IMR-90 (cell line): ENCODE measurements around the gene LIMCH1. TPM values are rescaled to one million over a fixed set of nuclear protein-coding genes. Genes with fewer than 3 reads are reported as not detected.

Source experiments
- ATAC-seq: fragments of 200-7000 bp; cut with Tn5 transposase; 2 replicates; pipeline ENCODE4 v1.9.1; 2020; ENCODE audit warnings: low read depth, mild to moderate bottlenecking, moderate library complexity
- BruUV-seq: library from RNA; stranded (reverse); fragments of 400-500 nt; replicated peaks from 2 replicates; lab custom pipeline; 2021; lab: Mats Ljungman, UMichigan
- CTCF ChIA-PET: fragments of 300-600 bp; formaldehyde crosslinking; extraction: SDS; loops from one replicate; lab custom pipeline; 2021; ENCODE audit warnings: antibody characterized with exemption; lab: Yijun Ruan, JAX
- POLR2A ChIA-PET: fragments of 300-600 bp; sonication (Branson Sonifier 250); formaldehyde crosslinking; loops from one replicate; lab custom pipeline; 2022; ENCODE audit warnings: antibody characterized with exemption; ENCODE audit not compliant: unreplicated experiment; lab: Charles Lee
- DNase-seq: peaks from one replicate; pipeline ENCODE4 v3.0.0; 2013
- H2AFZ ChIP-seq: replicated peaks from 2 replicates; pipeline ENCODE3; 2013; ENCODE audit warnings: low read length, mild to moderate bottlenecking; ENCODE audit not compliant: poor library complexity
- H2AK5ac ChIP-seq: 2 replicates; pipeline ENCODE4 v1.6.1; 2013; ENCODE audit warnings: low read depth, low read length, inconsistent platforms
- H2AK9ac ChIP-seq: replicated peaks from 2 replicates; pipeline ENCODE3; 2013; ENCODE audit warnings: mild to moderate bottlenecking, low read depth, low read length, moderate library complexity; ENCODE audit not compliant: poor library complexity
- H2BK120ac ChIP-seq: 2 replicates; pipeline ENCODE4 v1.6.1; 2013; ENCODE audit warnings: low read depth, low read length, inconsistent platforms
- H2BK15ac ChIP-seq: 3 replicates; pipeline ENCODE4 v1.6.1; 2013; ENCODE audit warnings: low read depth, low read length, inconsistent platforms
- H2BK20ac ChIP-seq: 2 replicates; pipeline ENCODE4 v1.6.1; 2013; ENCODE audit warnings: low read depth, mild to moderate bottlenecking, inconsistent platforms, low read length, moderate library complexity
- H2BK5ac ChIP-seq: 2 replicates; pipeline ENCODE4 v1.6.1; 2013; ENCODE audit warnings: mild to moderate bottlenecking, low read depth, low read length, inconsistent platforms; ENCODE audit not compliant: poor library complexity, severe bottlenecking
- H3K14ac ChIP-seq: replicated peaks from 2 replicates; pipeline ENCODE4 v1.6.1; 2013; ENCODE audit warnings: low read depth, low read length, inconsistent platforms
- H3K18ac ChIP-seq: 2 replicates; pipeline ENCODE4 v1.6.1; 2013; ENCODE audit warnings: low read depth, low read length, control low read depth
- H3K23ac ChIP-seq: 2 replicates; pipeline ENCODE4 v1.6.1; 2013; ENCODE audit warnings: low read depth, low read length, inconsistent platforms
- H3K27ac ChIP-seq: 2 replicates; pipeline ENCODE4 v1.5.1; 2013; ENCODE audit warnings: mild to moderate bottlenecking, control low read depth, low read length; ENCODE audit not compliant: insufficient read depth
- H3K27me3 ChIP-seq: 2 replicates; pipeline ENCODE4 v1.6.1; 2013; ENCODE audit warnings: low read length; ENCODE audit not compliant: control insufficient read depth, insufficient read depth
- H3K36me3 ChIP-seq: 2 replicates; pipeline ENCODE4 v1.6.1; 2013; ENCODE audit warnings: low read length, mixed read lengths; ENCODE audit not compliant: control insufficient read depth, insufficient read depth
- H3K4ac ChIP-seq: 2 replicates; pipeline ENCODE4 v1.6.1; 2013; ENCODE audit warnings: low read depth, low read length, inconsistent platforms
- H3K4me1 ChIP-seq: 2 replicates; pipeline ENCODE4 v1.6.1; 2013; ENCODE audit warnings: low read length, mixed read lengths; ENCODE audit not compliant: control insufficient read depth, insufficient read depth
- H3K4me2 ChIP-seq: 2 replicates; pipeline ENCODE4 v1.6.1; 2013; ENCODE audit warnings: low read depth, mild to moderate bottlenecking, control low read depth, low read length, moderate library complexity
- H3K4me3 ChIP-seq: 2 replicates; pipeline ENCODE4 v1.5.1; 2013; ENCODE audit warnings: low read depth, mild to moderate bottlenecking, control low read depth, low read length, moderate library complexity; ENCODE audit not compliant: insufficient read depth
- H3K56ac ChIP-seq: 2 replicates; pipeline ENCODE4 v1.6.1; 2013; ENCODE audit warnings: low read length, inconsistent platforms; ENCODE audit not compliant: insufficient read depth; ENCODE audit errors: extremely low read depth
- H3K79me1 ChIP-seq, 2 experiments: 2 replicates each; pipeline ENCODE4 v1.6.1; 2013; ENCODE audit warnings: low read length in 2 of 2, inconsistent platforms in 1 of 2, low read depth in 1 of 2
- H3K9ac ChIP-seq: 2 replicates; pipeline ENCODE4 v1.6.1; 2013; ENCODE audit warnings: low read depth, low read length, control low read depth
- H3K9me1 ChIP-seq: 2 replicates; pipeline ENCODE4 v1.6.1; 2013; ENCODE audit warnings: low read length, inconsistent platforms; ENCODE audit not compliant: insufficient read depth
- H3K9me3 ChIP-seq: 2 replicates; pipeline ENCODE4 v1.6.1; 2013; ENCODE audit warnings: low read length; ENCODE audit not compliant: control insufficient read depth, insufficient read depth
- H4K20me1 ChIP-seq: 2 replicates; pipeline ENCODE4 v1.6.1; 2013; ENCODE audit warnings: low read length, inconsistent platforms; ENCODE audit not compliant: insufficient read depth
- H4K5ac ChIP-seq: 2 replicates; pipeline ENCODE4 v1.6.1; 2013; ENCODE audit warnings: mild to moderate bottlenecking, low read depth, low read length, control low read depth
- H4K8ac ChIP-seq, 2 experiments: 2 replicates each; pipeline ENCODE4 v1.6.1; 2013; ENCODE audit warnings: low read depth in 2 of 2, low read length in 2 of 2, control low read depth in 1 of 2, inconsistent platforms in 1 of 2
- H4K91ac ChIP-seq: 2 replicates; pipeline ENCODE4 v1.6.1; 2013; ENCODE audit warnings: low read depth, low read length, inconsistent platforms; ENCODE audit not compliant: insufficient read depth
- CHD1 ChIP-seq: IDR thresholded peaks from 2 replicates; pipeline ENCODE4 v1.6.1; 2012; ENCODE audit warnings: low read depth, low read length, improper control_type of control experiment
- CTCF ChIP-seq: conservative IDR thresholded peaks from 2 replicates; pipeline ENCODE4 v1.5.1; 2012; ENCODE audit warnings: mild to moderate bottlenecking, low read depth, low read length, improper control_type of control experiment
- MAFK ChIP-seq: IDR thresholded peaks from 2 replicates; pipeline ENCODE4 v1.6.1; 2012; ENCODE audit warnings: low read depth, low read length, improper control_type of control experiment
- MAZ ChIP-seq: IDR thresholded peaks from 2 replicates; pipeline ENCODE4 v1.6.1; 2012; ENCODE audit warnings: low read depth, mild to moderate bottlenecking, low read length, improper control_type of control experiment, moderate library complexity, borderline replicate concordance
- MXI1 ChIP-seq: IDR thresholded peaks from 2 replicates; pipeline ENCODE4 v1.6.1; 2012; ENCODE audit warnings: low read depth, mild to moderate bottlenecking, low read length, moderate library complexity, borderline replicate concordance
- NFE2L2 ChIP-seq: fragments of 150-350 bp; IDR thresholded peaks from 2 replicates; pipeline ENCODE4 v1.6.1; 2016; ENCODE audit warnings: low read depth, mild to moderate bottlenecking, low read length
- RAD21 ChIP-seq: IDR thresholded peaks from 2 replicates; pipeline ENCODE4 v1.6.1; 2012; ENCODE audit warnings: low read length, improper control_type of control experiment
- RCOR1 ChIP-seq: IDR thresholded peaks from 2 replicates; pipeline ENCODE4 v1.6.1; 2012; ENCODE audit warnings: mild to moderate bottlenecking, low read length, improper control_type of control experiment; ENCODE audit not compliant: insufficient replicate concordance
- RFX5 ChIP-seq: IDR thresholded peaks from 2 replicates; pipeline ENCODE4 v1.8.0; 2012; ENCODE audit warnings: low read depth, mild to moderate bottlenecking, low read length, moderate library complexity
- SMC3 ChIP-seq: fragments of 150-350 bp; IDR thresholded peaks from 2 replicates; pipeline ENCODE4 v1.6.1; 2016; ENCODE audit warnings: low read depth, mild to moderate bottlenecking, antibody characterized with exemption, low read length, moderate library complexity
- WGBS, 2 experiments: methylation state at CpG; one replicate each; pipeline versions ENCODE4 v1.1.5 to v1.1.7; 2013; ENCODE audit warnings: missing lambda C conversion rate in 2 of 2; ENCODE audit not compliant: insufficient read length in 1 of 2; ENCODE audit errors: extremely low coverage in 2 of 2; 5-methylcytosine and 5-hydroxymethylcytosine counted together
- dilution Hi-C: fragments of 300-500 bp; cut with HindIII; formaldehyde crosslinking; loops from one replicate; pipeline ENCODE4 v1.14.3; 2018; ENCODE audit warnings: low sequenced_read_pairs; ENCODE audit not compliant: unreplicated experiment
- in situ Hi-C: fragments of 300-500 bp; cut with MboI; formaldehyde crosslinking; loops from 3 replicates; pipeline ENCODE4 v1.14.3; 2019; ENCODE audit warnings: low sequenced_read_pairs, inconsistent platforms, mixed read lengths
- intact Hi-C: fragments of 100-400 bp; cut with micrococcal nuclease; formaldehyde crosslinking; loops from 2 replicates; pipeline ENCODE4 v1.10.0; 2022
- polyA plus RNA-seq, 3 experiments: library from polyadenylated mRNA; depleted of rRNA; stranded (reverse); fragments of >200 nt; gene quantifications; 2 replicates each; pipeline ENCODE4 v1.2.3, GENCODE V29; 2012; ENCODE audit warnings: low replicate concordance in 1 of 3
- total RNA-seq: library from RNA; depleted of rRNA; stranded (reverse); fragments of >200 nt; gene quantifications from 2 replicates; pipeline ENCODE4 v1.2.3, GENCODE V29; 2012
- TF ChIP-seq, protein P1 (sequence below): fragments of 150-350 bp; IDR thresholded peaks from 2 replicates; pipeline ENCODE4 v1.6.1; 2016; ENCODE audit warnings: low read depth, mild to moderate bottlenecking, low read length, moderate library complexity, borderline replicate concordance
- TF ChIP-seq, protein P2 (sequence below): fragments of 150-350 bp; IDR thresholded peaks from 2 replicates; pipeline ENCODE4 v1.6.1; 2017; ENCODE audit warnings: mild to moderate bottlenecking, antibody characterized with exemption, low read length, low read depth

LIMCH1 gene
- total and polyA plus RNA-seq, 2 of the 4 experiments (the other 2 are of a cell fraction): 0.89 to 2.9 TPM

DNA sequence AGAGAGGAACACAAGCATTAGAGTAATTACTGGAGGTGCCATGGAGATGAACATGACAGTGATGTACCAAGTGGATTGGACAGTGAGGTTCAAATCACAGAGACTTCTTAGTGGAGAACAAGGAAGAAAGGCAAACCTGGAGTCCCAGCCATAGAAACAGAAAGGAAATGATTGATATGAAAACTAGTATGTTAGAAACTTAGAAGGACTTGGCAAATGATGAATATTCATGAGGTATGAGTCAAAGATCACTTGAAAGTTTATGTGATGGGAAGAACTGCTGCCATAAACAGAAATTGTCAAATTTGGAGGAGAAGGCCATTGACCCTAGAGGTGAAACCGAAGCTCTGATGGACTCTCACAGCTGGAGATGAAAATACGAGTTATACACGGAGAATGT, 122.4 kb downstream of the LIMCH1 start:
- Histone ChIP-seq H3K4me2 (no peak overlapping the region), H3K9ac (no peak overlapping the region), H3K18ac (no peak overlapping the region), H3K27me3 (peaks cover 6% of the 10 kb centered on the region), H2BK120ac (no peak overlapping the region), H2BK20ac (no peak overlapping the region), H4K8ac (no peak overlapping the region), H3K79me1 (no peaks in the 10 kb centered on the region), H3K9me1 (no peaks in the 10 kb centered on the region), H3K56ac (no peak overlapping the region), H3K4me1 (peaks cover 6% of the 10 kb centered on the region), H3K4me3 (no peak overlapping the region), H4K20me1 (no peaks in the 10 kb centered on the region), H2AK9ac (no peak overlapping the region), H3K36me3 (no peaks in the 10 kb centered on the region), H4K91ac (no peak overlapping the region), H2BK5ac (no peak overlapping the region), H2AK5ac (no peak overlapping the region), H2AFZ (no peak overlapping the region), H3K23ac (no peak overlapping the region), H4K5ac (no peak overlapping the region), H3K14ac (no peak overlapping the region), H3K9me3 (no peaks in the 10 kb centered on the region), H2BK15ac (no peak overlapping the region), H3K4ac (no peak overlapping the region), H3K27ac (no peak overlapping the region)
- no TSS peak for BruUV-seq
- DNase-seq (no peak), ATAC-seq (no peak)
- POLR2A ChIA-PET: no interaction called here
- intact Hi-C loops: loop anchor here (5.0 kb wide), 1 partner anchor 923 kb away; no protein-coding TSS in a partner anchor
- TF ChIP-seq MAZ (no peak), NFE2L2 (no peak), CTCF (no peak), RAD21 (no peak), MAFK (no peak), SMC3 (no peak), RFX5 (no peak), CHD1 (no peak), RCOR1 (no peak), MXI1 (no peak)
- TF ChIP-seq, protein P1, sequence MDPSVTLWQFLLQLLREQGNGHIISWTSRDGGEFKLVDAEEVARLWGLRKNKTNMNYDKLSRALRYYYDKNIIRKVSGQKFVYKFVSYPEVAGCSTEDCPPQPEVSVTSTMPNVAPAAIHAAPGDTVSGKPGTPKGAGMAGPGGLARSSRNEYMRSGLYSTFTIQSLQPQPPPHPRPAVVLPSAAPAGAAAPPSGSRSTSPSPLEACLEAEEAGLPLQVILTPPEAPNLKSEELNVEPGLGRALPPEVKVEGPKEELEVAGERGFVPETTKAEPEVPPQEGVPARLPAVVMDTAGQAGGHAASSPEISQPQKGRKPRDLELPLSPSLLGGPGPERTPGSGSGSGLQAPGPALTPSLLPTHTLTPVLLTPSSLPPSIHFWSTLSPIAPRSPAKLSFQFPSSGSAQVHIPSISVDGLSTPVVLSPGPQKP: no peak
- TF ChIP-seq, protein P2, sequence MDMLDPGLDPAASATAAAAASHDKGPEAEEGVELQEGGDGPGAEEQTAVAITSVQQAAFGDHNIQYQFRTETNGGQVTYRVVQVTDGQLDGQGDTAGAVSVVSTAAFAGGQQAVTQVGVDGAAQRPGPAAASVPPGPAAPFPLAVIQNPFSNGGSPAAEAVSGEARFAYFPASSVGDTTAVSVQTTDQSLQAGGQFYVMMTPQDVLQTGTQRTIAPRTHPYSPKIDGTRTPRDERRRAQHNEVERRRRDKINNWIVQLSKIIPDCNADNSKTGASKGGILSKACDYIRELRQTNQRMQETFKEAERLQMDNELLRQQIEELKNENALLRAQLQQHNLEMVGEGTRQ: no peak
- in situ Hi-C loops: loop anchor here (25.0 kb wide), 1 partner anchor 748 kb away; no protein-coding TSS in a partner anchor
- CTCF ChIA-PET: no interaction called here
- dilution Hi-C loops: no loop called here
- WGBS, 2 experiments: 77% methylated on average over 3 of the region's 3 CpGs; no CpG with 5 or more reads in 1 of the 2 experiments
